Peyer's patch (tissue), 4 donors: ENCODE results near the gene NOTCH4. TPM values are rescaled to one million over a fixed set of nuclear protein-coding genes. Genes with fewer than 3 reads are reported as not detected.

Source experiments
- DNase-seq, 3 donors: peaks; one replicate each; pipeline ENCODE4 v3.0.0-alpha.2; 2017 to 2019
- H3K27ac ChIP-seq, 4 donors: fragments of 200-600 bp; sonication (generic); one replicate each; pipeline ENCODE4 v1.5.1; 2016 to 2019
- H3K27me3 ChIP-seq, 2 donors: fragments of 200-600 bp; sonication (generic); one replicate each; pipeline ENCODE4 v1.5.1; 2019
- H3K36me3 ChIP-seq, 3 donors: fragments of 200-600 bp; sonication (generic); one replicate each; pipeline ENCODE4 v1.5.1; 2016 to 2019
- H3K4me1 ChIP-seq, 4 donors: fragments of 200-600 bp; sonication (generic); one replicate each; pipeline ENCODE4 v1.5.1; 2016 to 2019
- H3K4me3 ChIP-seq, 4 donors: fragments of 200-600 bp; sonication (generic); 1 replicate in 3 of 4; 2 replicates in 1 of 4; pipeline ENCODE4 v1.5.1; 2016 to 2019; ENCODE audit warnings: mild to moderate bottlenecking in 1 of 4
- H3K9me3 ChIP-seq, 4 donors: fragments of 200-600 bp; sonication (generic); one replicate each; pipeline ENCODE4 v1.5.1; 2016 to 2019; ENCODE audit warnings: mild to moderate bottlenecking in 1 of 4
- POLR2A ChIP-seq, 2 donors: fragments of 450-650 bp; IDR thresholded peaks; one replicate each; pipeline ENCODE4 v1.5.1; 2017; ENCODE audit warnings: antibody characterized with exemption in 2 of 2, mild to moderate bottlenecking in 2 of 2, moderate library complexity in 2 of 2
- total RNA-seq, 4 donors: library from RNA; depleted of rRNA; stranded (reverse); fragments of >200 nt; gene quantifications; one replicate each; pipeline ENCODE4 v1.1.0, GENCODE V29; 2016
- TF ChIP-seq, protein P1 (sequence below), 6 experiments: fragments of 450-650 bp in 4 of 6; fragments of 200-600 bp in 2 of 6; sonication (generic) in 1 of 6; IDR thresholded peaks; one replicate each; pipeline ENCODE4 v1.5.1; 2017 to 2019; ENCODE audit warnings: antibody characterized with exemption in 6 of 6, mild to moderate bottlenecking in 3 of 6, moderate library complexity in 1 of 6

NOTCH4 gene
- total RNA-seq, 4 donors from 2014 or later, result 1.8 to 50.3 (median 8.9) TPM

DNA sequence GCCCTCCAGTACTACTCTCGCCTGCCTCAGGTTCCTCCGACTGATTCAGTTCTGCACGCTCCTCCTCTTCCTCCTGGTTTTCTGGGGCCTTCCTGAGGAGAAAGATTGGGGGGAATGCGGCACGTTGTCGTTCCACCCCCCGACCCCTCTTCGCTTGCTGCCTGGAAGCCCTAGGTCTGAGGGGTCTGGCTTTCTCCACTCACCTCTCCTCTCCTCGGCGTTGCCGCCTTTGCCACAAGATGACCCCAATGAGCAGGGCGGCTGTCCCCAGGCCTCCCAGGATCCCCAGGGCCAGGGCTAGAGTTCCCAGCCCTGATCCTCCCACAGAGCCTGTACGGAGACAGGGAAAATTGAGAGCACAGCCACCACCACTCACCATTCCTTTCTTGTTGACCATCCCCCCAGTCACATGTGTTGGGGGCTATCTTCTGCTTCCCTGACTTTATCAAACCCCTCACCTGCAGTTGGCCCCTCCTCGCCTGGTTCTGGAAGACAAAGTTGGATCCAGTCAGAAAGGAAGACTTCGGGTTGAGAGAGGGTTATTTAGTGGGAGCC, 42.6 kb downstream of the NOTCH4 start:
- TF ChIP-seq, protein P1, sequence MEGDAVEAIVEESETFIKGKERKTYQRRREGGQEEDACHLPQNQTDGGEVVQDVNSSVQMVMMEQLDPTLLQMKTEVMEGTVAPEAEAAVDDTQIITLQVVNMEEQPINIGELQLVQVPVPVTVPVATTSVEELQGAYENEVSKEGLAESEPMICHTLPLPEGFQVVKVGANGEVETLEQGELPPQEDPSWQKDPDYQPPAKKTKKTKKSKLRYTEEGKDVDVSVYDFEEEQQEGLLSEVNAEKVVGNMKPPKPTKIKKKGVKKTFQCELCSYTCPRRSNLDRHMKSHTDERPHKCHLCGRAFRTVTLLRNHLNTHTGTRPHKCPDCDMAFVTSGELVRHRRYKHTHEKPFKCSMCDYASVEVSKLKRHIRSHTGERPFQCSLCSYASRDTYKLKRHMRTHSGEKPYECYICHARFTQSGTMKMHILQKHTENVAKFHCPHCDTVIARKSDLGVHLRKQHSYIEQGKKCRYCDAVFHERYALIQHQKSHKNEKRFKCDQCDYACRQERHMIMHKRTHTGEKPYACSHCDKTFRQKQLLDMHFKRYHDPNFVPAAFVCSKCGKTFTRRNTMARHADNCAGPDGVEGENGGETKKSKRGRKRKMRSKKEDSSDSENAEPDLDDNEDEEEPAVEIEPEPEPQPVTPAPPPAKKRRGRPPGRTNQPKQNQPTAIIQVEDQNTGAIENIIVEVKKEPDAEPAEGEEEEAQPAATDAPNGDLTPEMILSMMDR (IDR thresholded peaks at IDR 0.05), result no peak
- no peak for TF ChIP-seq POLR2A (IDR thresholded peaks at IDR 0.05)
- no peak overlapping the region for H3K27ac ChIP-seq
- H3K36me3 ChIP-seq, result peaks cover 0 to 49% (median 0%) of the 10 kb centered on the region in 3 donors
- peaks cover 0 to 39% (median 10%) of the 10 kb centered on the region in 4 donors for H3K4me1 ChIP-seq
- DNase-seq, result peak in 1 of 3 donors; percentile 38
- H3K9me3 ChIP-seq, result no peaks in the 10 kb centered on the region
- no peak overlapping the region for H3K4me3 ChIP-seq
- no peaks in the 10 kb centered on the region for H3K27me3 ChIP-seq

DNA sequence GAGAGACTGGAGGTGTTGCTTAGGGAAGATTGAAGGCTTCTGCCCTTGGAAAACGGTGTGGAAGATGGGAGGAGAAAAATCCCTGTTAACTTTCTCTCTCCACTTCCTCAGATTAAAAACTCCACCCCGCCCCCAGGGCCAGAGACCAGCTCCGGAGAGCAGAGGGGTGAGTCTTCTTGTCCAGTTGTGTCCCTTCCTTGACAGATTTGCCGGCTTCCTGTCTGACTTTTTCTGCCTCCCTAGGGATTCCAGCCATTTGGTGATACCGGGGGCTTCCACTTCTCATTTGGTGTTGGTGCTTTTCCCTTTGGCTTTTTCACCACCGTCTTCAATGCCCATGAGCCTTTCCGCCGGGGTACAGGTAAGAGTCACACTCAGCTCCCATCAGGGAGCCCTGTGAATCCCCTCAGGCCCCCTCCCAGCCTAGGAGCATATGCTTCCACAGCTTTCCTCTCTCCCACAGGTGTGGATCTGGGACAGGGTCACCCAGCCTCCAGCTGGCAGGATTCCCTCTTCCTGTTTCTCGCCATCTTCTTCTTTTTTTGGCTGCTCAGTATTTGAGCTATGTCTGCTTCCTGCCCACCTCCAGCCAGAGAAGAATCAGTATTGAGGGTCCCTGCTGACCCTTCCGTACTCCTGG, 44.0 kb downstream of the NOTCH4 start:
- Histone ChIP-seq H3K9me3 (no peaks in the 10 kb centered on the region), H3K27ac (no peak overlapping the region), H3K36me3 (peaks cover 0 to 44% (median 0%) of the 10 kb centered on the region in 3 donors), H3K4me3 (no peak overlapping the region), H3K27me3 (no peaks in the 10 kb centered on the region), H3K4me1 (peaks cover 0 to 40% (median 12%) of the 10 kb centered on the region in 4 donors)
- no peak for DNase-seq
- TF ChIP-seq POLR2A (IDR thresholded peaks at IDR 0.05), result no peak
- TF ChIP-seq, protein P1 (IDR thresholded peaks at IDR 0.05), result no peak

DNA sequence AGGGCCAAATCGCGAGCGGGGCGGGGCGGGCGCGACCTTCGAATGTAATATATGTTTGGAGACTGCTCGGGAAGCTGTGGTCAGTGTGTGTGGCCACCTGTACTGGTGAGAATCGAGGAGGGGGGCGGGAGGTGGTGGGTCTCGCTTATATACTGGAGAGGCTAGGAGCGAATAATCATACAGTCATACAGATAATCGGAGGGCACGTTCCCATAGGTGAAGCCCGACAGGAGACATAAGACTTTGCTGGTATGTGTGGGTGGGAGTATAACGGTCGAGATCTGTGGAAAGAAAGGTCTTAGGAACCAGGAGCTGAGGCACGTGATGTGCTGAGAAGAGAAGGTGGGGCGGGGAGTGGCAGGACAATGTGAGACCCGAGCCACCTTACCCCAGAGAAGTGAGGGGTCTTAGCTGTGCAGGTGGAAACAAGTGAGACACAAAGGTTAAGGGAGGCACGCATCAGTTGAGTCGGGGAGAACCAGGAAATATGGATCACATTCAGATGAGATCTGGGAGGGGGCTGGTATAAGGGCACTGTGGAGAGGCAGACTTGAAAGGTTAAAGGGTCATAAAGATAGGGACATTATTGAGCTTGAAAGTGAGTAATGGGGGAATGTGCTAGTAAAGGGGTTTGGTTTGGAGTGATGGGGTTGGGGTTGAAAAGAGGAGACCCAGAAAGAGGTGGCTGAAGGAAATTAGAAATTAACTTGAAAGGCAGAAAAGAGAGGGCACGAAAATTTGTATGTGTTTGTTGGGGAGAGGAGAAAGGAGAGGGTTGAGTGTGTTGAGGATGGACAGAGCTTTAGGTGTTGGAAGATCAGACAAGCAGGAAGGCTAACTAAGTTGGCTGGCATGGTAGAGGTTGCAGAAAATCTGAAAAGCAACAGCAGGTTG, 45.1 kb downstream of the NOTCH4 start:
- peak in 1 of 3 donors; percentile 33 for DNase-seq
- H3K9me3 ChIP-seq, result no peaks in the 10 kb centered on the region
- peaks cover 0 to 43% (median 0%) of the 10 kb centered on the region in 3 donors for H3K36me3 ChIP-seq
- H3K4me1 ChIP-seq, result peaks cover 0 to 43% (median 13%) of the 10 kb centered on the region in 4 donors
- H3K4me3 ChIP-seq, result peak overlapping the region; percentile 56 to 95 (median 74)
- peak overlapping the region; percentile 88 to 98 (median 94) for H3K27ac ChIP-seq
- TF ChIP-seq POLR2A (IDR thresholded peaks at IDR 0.05), result peak in 1 of 2 donors; percentile 2
- TF ChIP-seq, protein P1 (IDR thresholded peaks at IDR 0.05), result no peak
- H3K27me3 ChIP-seq, result no peaks in the 10 kb centered on the region

DNA sequence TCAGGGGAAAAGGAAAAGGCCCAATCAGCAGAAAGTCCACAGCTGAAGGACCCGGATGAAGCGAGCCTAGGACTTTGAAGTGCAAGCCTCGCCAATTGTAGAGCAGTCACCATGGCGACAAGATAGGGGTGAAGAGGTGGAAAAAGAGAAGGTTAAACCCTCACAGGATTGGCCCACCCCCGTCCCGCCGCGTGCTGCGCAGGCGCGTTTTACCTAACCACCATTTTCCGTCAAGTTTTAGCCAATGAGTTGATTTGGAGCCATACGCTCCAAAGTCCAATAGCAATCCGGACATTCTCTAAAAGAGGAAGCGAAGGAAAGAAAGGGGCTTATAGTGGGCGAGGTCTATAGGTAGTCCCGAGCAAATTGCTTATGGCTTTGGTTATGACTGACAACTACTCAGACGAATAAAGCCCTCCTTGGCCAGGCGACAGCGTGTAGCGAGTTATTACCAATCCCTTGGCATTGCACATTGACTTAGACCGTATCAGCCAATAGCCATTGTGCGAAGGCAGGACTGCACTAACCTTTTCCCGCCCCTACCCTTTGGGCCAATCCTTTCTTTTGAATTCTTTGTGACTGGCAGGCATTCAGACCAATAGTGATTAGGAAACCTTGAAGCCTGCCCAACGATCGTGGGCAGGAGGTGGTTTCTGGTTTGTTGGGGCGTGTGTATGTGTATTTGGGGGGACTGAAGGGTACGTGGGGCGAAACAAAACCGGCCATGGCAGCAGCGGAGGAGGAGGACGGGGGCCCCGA, 45.9 kb downstream of the NOTCH4 start, which contains the start of gene RNF5:
TSS of gene RNF5 (plus strand) at position 618 of the 759 bp plus-strand sequence. CDS start at position 725, 107 bp downstream.
- Histone ChIP-seq H3K9me3 (no peaks in the 10 kb centered on the region), H3K36me3 (peaks cover 0 to 34% (median 0%) of the 10 kb centered on the region in 3 donors), H3K4me3 (peak within 1 kb of the TSS; percentile 56 to 95 (median 74)), H3K27me3 (no peaks in the 10 kb centered on the region), H3K27ac (peak within 1 kb of the TSS; percentile 88 to 98 (median 94)), H3K4me1 (peaks cover 0 to 45% (median 13%) of the 10 kb centered on the region in 4 donors)
- TF ChIP-seq POLR2A (IDR thresholded peaks at IDR 0.05), result peak; percentile 20 to 44
- TF ChIP-seq, protein P1 (IDR thresholded peaks at IDR 0.05), result no peak
- peak; percentile 95 to 99 (median 95) for DNase-seq
